Measurements from ENCODE around the gene GNB5. TPM values are rescaled to one million over a fixed set of nuclear protein-coding genes. Genes with fewer than 3 reads are reported as not detected.
"Not testable (repeated sequence)": the region's sequence is repeated elsewhere in the genome, so short reads cannot be mapped to it uniquely, and the experiment has no call there.

The GNB5 gene
- total RNA-seq, 6 experiments from 2014 or later, result 24.1 to 37.1 (median 33.0) TPM

DNA sequence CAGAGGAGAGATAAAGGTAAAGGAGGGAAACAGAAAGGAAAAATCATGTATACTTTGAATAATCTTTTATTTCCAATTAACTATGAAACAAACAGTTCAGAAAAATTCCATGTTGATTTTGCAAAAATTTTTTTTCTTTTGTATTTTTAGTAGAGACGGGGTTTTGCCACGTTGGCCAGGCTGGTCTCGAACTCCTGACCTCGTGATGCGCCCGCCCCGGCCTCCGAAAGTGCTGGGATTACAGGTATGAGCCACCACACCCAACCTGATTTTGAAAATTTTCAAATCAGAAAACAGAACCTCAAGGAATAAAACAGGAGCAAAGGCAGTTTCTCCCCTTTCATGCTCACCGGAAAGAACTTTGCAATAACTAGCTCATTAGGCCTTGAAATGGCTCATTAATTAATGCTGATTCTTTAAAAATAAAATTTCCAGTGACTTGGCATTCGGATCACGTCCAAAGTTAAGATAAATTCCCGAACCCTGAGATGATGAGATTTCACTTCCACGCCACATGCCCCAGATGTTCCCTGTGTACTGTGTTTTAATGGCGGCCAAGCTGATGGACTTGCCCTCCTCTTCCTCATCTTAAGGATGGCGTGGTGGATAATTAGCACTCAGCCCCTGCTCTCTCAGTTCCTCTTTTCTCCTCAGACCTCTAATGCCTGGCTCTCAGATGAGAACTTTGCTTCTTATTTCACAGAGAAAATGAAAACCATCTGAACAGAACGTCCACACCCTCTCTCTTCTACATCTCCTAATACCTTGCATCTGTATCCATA lies 89.5 kb downstream of the GNB5 start:
- Mint-ChIP-seq H3K27ac (peak overlapping the region; percentile 85), H3K9me3 (no peaks in the 10 kb centered on the region), H3K4me3 (peak overlapping the region; percentile 27; the same call in 1 of the 2 replicates), H3K36me3 (ENCODE audit: low read depth) (peaks cover 3% of the 10 kb centered on the region), H3K4me1 (ENCODE audit: low read depth) (peaks cover 42% of the 10 kb centered on the region), H3K27me3 (ENCODE audit: insufficient read depth) (no peaks in the 10 kb centered on the region; the same call in 1 of the 2 replicates)
- DNase-seq, result no peak
- TF ChIP-seq, protein P1, sequence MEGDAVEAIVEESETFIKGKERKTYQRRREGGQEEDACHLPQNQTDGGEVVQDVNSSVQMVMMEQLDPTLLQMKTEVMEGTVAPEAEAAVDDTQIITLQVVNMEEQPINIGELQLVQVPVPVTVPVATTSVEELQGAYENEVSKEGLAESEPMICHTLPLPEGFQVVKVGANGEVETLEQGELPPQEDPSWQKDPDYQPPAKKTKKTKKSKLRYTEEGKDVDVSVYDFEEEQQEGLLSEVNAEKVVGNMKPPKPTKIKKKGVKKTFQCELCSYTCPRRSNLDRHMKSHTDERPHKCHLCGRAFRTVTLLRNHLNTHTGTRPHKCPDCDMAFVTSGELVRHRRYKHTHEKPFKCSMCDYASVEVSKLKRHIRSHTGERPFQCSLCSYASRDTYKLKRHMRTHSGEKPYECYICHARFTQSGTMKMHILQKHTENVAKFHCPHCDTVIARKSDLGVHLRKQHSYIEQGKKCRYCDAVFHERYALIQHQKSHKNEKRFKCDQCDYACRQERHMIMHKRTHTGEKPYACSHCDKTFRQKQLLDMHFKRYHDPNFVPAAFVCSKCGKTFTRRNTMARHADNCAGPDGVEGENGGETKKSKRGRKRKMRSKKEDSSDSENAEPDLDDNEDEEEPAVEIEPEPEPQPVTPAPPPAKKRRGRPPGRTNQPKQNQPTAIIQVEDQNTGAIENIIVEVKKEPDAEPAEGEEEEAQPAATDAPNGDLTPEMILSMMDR (IDR thresholded peaks at IDR 0.05), result no peak

DNA sequence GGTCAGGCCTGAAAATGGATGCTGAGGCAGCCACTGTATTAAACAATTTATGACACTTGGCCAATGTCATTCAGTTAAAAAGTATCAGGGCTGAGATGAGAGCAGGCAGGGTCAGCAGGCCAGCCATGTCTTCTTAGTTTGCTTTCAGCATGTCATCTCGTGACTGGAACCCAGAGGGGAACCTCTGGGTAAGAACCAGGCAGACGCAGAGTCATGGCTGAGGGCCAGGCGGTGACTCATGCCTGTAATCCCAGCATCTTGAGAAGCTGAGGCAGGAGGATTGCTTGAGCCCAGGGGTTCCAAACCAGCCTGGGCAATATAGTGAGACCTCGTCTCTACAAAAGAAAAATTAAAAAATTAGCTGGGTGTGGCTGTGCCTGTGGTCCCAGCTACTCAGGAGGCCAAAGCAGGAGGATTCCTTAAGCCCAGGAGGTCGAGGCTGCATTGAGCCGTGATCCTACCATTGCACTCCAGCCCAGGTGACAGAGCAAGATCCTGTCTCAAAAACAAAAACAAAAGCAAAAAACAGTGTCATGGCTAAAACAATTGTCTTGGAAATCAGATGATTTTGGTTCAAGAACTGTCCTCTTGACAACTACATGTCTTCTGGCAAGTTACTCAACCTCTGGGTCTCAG lies 90.3 kb downstream of the GNB5 start:
- no peaks in the 10 kb centered on the region for H3K9me3 Mint-ChIP-seq
- H3K27me3 Mint-ChIP-seq (ENCODE audit: insufficient read depth), result no peaks in the 10 kb centered on the region; the same call in 1 of the 2 replicates
- DNase-seq, result peak; percentile 89
- H3K4me3 Mint-ChIP-seq, result no peak overlapping the region
- TF ChIP-seq, protein P1 (IDR thresholded peaks at IDR 0.05), result no peak
- H3K4me1 Mint-ChIP-seq (ENCODE audit: low read depth), result peaks cover 41% of the 10 kb centered on the region
- no peak overlapping the region for H3K27ac Mint-ChIP-seq
- peaks cover 3% of the 10 kb centered on the region for H3K36me3 Mint-ChIP-seq (ENCODE audit: low read depth)

DNA sequence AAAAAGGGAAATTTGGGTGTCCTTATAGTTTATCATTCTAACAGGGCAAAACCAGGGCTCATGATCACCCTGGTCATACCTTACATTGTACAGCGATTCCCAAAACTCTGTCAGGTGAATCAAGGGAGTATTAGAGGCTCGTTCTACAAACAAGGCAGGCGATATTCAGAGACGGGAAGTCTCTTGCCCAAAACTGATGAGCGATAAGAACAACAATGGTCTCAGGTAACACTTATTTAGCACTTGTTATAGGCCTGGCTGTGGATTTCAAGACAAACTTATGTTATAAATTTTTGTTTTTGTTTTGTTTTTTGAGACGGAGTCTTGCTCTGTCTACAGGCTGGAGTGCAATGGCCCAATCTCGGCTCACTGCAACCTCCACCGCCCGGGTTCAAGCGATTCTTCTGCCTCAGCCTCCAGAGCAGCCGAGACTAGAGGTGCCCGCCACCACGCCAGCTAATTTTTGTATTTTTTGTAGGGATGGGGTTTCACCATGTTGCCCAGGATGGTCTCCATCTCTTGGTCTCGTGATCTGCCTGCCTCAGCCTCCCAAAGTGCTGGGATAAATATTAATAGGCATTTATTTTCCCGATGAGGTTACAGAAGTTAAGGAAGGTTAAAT lies 91.4 kb downstream of the GNB5 start:
- Mint-ChIP-seq H3K36me3 (ENCODE audit: low read depth) (peaks cover 3% of the 10 kb centered on the region), H3K9me3 (no peaks in the 10 kb centered on the region), H3K4me1 (ENCODE audit: low read depth) (peaks cover 52% of the 10 kb centered on the region), H3K27ac (no peak overlapping the region), H3K4me3 (no peak overlapping the region), H3K27me3 (ENCODE audit: insufficient read depth) (no peaks in the 10 kb centered on the region; the same call in 1 of the 2 replicates)
- DNase-seq, result no peak
- TF ChIP-seq, protein P1 (IDR thresholded peaks at IDR 0.05), result no peak

DNA sequence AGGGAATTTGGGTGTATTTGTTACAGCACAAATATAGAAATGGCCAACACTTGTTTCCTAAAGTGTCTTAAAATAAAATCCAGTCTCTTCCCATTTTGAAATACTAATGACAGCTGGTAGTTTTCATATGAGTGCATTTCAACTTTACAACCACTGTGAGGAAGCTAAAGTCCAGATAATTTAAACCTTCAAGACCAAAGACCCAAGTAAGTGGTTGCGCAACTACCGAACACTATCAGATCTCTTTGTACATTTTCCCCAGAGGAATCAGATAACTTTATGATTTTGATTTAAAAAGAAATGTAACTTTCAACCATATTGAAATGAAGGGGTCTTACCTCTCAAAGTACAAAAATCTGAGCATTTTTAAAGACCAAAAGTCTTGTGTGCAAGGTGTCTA lies 92.9 kb downstream of the GNB5 start:
- H3K36me3 Mint-ChIP-seq (ENCODE audit: low read depth), result peaks cover 3% of the 10 kb centered on the region
- no peaks in the 10 kb centered on the region for H3K9me3 Mint-ChIP-seq
- peaks cover 53% of the 10 kb centered on the region for H3K4me1 Mint-ChIP-seq (ENCODE audit: low read depth)
- DNase-seq, result no peak
- TF ChIP-seq, protein P1 (IDR thresholded peaks at IDR 0.05), result no peak
- peaks cover 4% of the 10 kb centered on the region for H3K27me3 Mint-ChIP-seq (ENCODE audit: insufficient read depth)
- H3K27ac Mint-ChIP-seq, result no peak overlapping the region
- no peak overlapping the region for H3K4me3 Mint-ChIP-seq

DNA sequence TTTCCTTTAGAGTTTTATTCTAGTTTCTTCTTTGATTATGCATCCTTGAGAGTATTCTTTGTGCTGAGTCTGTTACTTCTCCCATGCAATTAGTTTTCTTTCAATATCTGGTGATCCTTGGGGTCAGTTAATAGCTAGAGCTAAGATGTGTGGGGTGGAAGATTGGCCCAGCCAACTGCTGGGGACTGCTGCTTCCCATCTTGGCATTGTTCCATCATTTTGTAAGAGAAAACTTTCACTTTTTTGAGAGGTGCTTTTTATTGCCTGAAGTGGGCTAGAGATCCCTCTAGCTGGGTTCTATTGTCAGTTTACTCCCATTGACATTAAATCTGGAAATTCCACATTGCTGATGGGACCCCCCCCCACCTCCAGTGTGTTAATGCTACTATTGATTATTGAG lies 94.0 kb downstream of the GNB5 start:
- TF ChIP-seq, protein P1 (IDR thresholded peaks at IDR 0.05), result no peak
- H3K27me3 Mint-ChIP-seq (ENCODE audit: insufficient read depth), result peaks cover 4% of the 10 kb centered on the region
- peaks cover 48% of the 10 kb centered on the region for H3K4me1 Mint-ChIP-seq (ENCODE audit: low read depth)
- H3K9me3 Mint-ChIP-seq, result no peaks in the 10 kb centered on the region
- H3K27ac Mint-ChIP-seq, result peak overlapping the region; percentile 1; the same call in 1 of the 2 replicates
- peaks cover 3% of the 10 kb centered on the region for H3K36me3 Mint-ChIP-seq (ENCODE audit: low read depth)
- H3K4me3 Mint-ChIP-seq, result no peak overlapping the region
- no peak for DNase-seq

DNA sequence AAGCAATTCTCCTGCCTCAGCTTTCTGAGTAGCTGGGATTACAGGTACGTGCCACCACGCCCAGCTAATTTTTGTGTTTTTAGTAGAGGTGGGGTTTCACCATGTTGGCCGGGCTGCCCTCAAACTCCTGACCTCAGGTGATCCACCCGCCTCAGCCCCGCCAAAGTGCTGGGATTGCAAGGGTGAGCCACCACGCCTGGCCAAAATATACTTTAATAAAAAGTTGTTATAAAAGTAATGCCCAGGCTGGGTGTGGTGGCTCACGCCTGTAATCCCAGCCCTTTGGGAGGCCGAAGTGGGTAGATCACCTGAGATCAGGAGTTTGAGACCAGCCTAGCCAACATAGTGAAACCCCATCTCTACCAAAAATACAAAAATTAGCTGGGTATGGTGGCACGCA lies 94.7 kb downstream of the GNB5 start:
- DNase-seq; H3K27me3 Mint-ChIP-seq (ENCODE audit: insufficient read depth); H3K4me3 Mint-ChIP-seq; H3K27ac Mint-ChIP-seq; H3K36me3 Mint-ChIP-seq (ENCODE audit: low read depth); H3K9me3 Mint-ChIP-seq: not testable (repeated sequence)
- H3K4me1 Mint-ChIP-seq (ENCODE audit: low read depth), result peaks cover 43% of the 10 kb centered on the region
